ENCODE measurements around the gene ZSWIM6.

The ZSWIM6 gene

GRCh38 chr5:61333321-61333953 lies 1.4 kb downstream of the ZSWIM6 start:
- no peak for DNase-seq

DNA sequence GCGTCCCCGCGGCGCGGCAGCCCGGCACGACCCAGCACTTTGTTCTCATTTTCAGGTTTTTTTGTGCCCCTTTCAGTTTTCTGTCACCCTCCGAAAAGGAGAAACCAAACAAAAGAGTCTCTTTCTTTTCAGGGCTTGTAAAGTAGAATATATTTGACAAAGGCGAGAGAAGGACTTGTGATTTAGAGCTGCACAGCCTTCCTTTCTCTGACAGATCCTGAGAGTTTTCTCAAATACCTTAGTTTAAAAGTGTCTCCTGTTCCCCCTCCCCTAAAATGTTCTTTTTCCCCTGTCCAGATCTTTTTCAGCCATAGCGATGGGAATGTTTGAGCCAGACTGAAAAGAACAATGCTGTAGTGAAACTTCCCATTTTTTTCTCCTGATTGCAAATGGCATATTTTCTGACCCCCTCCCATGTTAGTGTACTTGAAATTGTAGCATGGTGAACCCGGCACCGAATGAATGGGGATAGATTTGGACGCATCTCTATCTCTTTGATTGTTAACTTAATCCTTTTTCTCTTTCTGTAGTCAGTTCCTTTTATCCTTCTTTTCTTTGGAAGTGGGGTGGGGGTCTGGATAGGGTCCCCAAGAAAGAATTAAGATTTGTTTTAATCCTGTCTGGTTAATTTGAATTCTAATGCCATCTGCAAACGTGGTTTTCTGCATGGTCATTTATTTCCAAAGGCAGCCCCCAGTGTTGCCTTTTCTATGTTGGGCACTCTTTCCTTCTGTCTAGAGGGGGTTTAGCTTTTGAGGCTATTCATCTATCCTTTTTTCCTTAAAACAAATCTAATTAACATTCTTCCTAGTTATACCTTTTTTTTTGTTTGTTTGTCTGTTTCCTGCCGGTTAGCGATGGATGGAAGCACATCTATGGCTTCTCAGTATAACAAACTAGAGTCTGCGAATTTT lies 2.2 kb downstream of the ZSWIM6 start:
- no peak for DNase-seq

DNA sequence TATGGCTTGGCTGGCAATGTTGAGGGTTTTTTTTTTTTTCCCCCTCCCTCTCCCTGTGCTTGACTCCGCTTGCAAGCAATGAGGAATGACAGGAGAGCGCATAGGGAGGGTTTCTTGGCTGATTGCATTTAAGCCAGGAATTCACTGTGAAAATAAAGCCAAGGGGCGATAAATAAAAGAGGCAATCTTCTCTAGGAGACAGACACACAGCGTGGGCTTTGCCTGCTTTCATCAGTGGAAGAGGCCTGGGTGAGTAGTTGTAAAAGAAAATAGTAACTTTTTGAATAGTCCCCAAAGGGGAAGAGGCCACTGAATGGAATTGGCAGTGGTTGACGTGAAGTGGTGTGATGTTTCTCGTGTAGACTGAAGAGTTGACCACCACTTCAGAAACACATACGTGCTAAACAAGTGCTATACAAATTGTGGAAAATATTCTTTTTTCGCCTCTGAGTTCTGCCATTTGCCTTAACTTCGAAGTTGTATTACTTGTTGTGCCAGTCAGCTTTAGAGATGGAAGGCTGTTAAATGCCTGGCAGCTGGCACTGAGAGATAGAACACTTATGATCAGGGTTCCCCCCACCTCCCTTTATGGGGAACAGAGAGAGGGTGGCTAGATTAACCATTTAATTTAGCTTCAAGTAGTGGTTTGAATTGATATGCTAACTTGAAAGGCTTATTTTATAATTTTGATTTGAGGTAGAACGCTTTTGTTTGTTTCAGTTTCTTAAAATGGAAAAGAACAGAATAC lies 3.0 kb downstream of the ZSWIM6 start:
- no peak for DNase-seq

DNA sequence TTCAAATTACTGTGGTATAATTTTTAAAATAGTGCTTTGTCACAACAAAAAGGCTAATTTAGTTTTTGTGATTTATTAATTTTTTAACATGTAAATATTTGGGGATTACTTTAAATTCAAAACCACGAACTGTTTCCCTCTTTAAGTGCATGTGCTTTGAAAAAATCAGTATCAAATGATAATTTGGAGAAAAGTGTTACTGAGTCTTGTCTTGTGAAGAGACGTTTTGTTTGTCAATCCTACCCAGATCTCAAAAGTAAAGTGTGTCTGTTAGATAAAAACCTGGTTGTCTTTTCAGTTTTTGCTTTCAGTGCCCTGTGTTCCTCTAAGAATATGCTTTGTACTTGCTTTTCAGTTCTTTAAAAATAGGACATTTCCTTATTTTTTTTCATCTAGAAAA lies 7.7 kb downstream of the ZSWIM6 start:
- DNase-seq = no peak

DNA sequence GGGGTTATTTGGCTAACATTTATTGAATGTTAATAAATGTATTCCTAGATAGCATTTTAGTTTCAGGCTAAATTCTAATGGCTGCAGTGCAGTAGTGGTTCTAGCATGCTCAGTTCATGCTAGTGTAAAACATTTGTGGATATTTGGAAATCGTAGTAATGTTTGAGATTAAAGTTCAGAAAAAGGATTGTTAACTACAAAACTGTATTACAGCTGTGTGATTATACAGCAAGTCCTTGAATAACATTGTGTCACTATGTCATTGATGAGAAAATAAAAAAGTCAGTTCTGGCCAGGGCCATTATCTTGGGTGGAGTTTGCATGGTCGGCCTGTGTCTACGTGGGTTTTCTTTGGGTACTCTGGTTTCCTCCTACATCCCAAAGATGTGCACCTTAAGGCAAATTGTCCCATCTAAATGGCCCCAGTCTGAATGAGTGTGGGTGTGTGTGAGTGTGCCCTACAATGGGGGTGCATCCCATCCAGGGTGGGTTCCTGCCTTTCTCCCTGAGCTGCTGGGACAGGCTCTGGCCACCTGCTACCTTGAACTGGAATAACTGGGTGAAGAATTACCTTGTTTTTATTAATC lies 8.8 kb downstream of the ZSWIM6 start:
- no peak for DNase-seq

DNA sequence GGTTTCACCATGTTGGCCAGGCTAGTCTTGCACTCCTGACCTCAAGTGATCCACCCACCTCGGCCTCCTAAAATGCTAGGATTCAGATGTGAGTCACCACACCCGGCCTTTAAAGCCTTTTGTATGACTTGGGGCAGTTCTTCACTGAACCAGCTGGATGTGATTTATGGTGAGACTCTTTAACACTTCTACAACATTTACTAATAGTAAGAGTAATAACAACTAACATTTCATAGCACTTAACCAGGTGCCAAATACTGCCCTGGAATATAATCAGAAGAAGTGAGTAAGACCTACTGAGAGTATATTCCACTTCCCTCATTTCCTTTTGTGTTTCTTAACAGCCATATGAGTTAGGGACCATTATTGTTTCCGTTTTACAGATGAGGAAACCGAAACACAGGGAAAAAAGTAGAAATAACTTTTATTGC lies 10.0 kb downstream of the ZSWIM6 start:
- no peak for DNase-seq

DNA sequence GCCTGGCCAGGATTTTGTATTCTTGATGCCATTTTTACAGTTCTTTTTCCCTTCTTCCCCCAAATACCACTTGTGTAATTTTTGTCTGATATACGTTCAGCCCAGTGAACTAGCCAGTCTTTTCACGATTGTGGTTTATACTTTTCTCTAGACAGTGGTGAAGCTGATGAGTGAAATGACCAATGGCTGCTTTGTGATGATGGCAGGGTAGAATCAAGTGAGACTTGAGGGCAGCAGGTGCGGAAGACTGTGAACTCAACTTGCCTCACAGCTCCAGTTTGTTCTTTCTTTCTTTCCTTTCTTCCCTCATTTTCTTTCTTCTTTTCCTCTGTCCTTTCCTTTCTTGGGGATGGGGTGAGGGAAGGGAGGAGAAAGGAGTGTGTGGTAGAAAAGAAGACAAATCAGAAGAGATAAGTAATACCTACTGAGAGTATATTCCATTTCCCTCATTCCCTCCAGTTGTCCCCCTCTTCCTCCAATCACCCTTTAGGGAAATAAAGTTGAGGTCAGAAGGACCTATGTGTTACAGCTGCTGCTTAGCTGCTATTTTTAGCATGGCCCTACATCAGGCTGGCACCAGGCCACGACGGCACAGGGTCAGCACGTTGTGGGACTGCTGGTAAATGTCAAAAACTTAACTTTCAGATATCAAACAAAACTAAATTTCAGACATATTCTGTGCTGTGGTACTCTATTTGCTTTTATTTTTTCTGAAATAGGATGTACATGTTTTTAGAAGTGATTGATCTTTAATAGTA lies 12.3 kb downstream of the ZSWIM6 start:
- no peak for DNase-seq

- DNase-seq = no peak
Observed at GRCh38 chr5:61346511-61346910, 14.5 kb downstream of the ZSWIM6 start.

GRCh38 chr5:61347080-61347479 lies 15.0 kb downstream of the ZSWIM6 start:
- no peak for DNase-seq

GRCh38 chr5:61348447-61348846 lies 16.4 kb downstream of the ZSWIM6 start:
- no peak for DNase-seq

- no peak for DNase-seq
Observed at GRCh38 chr5:61349935-61350334, 17.9 kb downstream of the ZSWIM6 start.

DNA sequence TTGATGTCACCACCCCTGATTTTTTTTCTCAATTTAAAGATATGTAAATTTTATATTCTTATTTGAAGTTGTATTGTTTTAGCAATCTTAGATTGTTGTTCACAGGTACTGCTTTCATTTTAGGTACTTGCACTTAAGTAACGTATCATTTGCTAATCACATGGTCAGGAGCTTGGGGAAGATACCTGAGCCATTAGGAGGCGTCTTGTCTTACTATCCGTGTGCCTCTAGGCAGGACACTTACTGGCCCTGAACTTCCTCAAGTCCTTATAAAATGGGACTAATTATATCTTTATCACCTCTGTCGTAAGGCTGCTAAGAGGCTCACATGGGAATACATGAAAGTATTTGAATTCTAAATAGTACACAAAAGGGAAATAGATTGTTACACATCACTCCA lies 18.5 kb downstream of the ZSWIM6 start:
- DNase-seq = no peak

- DNase-seq = no peak
Observed at GRCh38 chr5:61351733-61352132, 19.7 kb downstream of the ZSWIM6 start.

- no peak for DNase-seq
Observed at GRCh38 chr5:61352180-61352579, 20.1 kb downstream of the ZSWIM6 start.

DNA sequence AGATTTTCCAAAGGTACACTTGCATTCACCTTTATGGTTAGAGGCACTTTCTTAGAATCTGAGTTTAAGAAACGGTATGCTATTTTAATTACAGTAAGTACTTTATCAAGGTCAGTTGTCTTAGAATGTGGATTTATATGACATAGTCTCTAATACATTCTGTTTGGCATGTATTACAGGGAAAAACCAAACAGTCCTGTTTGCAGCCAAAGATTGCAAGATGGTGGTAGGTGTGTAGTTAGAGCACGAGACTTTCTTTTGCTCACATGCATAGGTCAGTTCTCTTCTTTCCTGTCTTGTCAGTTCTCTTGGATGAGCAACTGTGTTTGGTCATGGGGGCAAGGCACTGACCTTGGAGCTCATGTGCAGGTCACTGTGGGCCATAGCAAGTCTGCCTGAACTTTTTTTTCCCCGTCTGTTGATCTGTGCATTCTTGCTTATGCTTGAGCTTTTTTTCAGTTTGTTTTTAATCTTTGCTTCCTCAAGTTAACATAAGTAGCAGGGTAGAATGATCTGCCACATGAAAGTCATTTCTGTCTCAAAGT lies 20.6 kb downstream of the ZSWIM6 start:
- DNase-seq = no peak

GRCh38 chr5:61353293-61353692 lies 21.2 kb downstream of the ZSWIM6 start:
- no peak for DNase-seq

GRCh38 chr5:61354199-61354598 lies 22.1 kb downstream of the ZSWIM6 start:
- no peak for DNase-seq

DNA sequence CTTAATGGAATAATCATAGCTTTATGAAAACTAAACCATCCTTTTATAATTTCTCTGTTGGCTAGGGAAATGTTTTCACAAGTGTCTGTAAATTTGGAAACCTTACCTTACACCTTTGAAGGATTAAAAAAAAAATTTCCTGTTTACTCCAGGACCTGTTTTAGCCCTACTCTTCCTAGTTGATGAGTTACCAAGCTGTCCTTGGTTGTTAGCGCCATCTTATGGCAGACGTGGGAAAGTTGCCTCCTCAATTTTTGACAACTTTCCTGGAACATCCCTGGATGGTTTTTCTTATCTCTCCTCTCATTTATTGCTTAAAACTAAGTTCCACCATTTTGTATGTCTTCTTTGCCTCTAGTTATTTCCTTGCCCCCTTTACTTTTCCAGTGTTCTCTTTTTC lies 25.7 kb downstream of the ZSWIM6 start:
- DNase-seq = no peak

DNA sequence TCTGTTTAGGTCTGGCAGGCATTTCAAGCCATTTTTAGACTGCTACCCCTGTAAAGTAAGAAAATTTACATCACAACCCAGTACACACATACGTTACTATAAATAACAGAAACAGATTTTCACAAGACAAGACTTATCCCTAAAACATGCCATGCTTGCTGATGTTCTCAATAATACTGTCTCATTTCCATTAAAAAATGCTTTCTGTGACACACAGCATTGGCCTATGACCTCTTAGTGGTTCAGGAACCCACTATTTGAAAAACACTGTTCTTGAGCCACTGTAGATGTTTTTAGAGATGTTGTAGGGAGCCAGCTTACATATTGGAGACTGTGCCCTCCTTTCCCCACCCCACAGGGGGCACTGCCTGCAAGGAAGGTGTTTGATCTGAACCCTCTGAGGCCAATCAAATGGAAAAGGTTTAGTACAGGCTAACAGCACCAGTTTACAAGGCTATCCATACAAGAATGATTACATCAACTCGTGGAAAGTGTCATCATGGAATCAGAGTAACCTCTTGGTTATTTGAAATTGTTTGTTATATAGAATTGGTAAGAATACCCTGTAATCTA lies 30.8 kb downstream of the ZSWIM6 start:
- no peak for DNase-seq

GRCh38 chr5:61363401-61364114 lies 31.5 kb downstream of the ZSWIM6 start:
- no peak for DNase-seq
